Measurements from ENCODE around the gene CTTNBP2NL.

- TF ChIP-seq CTCF (IDR thresholded peaks at IDR 0.05) = no peak
- TF ChIP-seq EP300 (IDR thresholded peaks at IDR 0.05; ENCODE audit: low read depth) = no peak
- no peak for TF ChIP-seq POLR2A (IDR thresholded peaks at IDR 0.05)
Measured at GRCh38 chr1:112371775-112372174, 24.2 kb upstream of the CTTNBP2NL start.
